Subcutaneous abdominal adipose tissue (tissue), 5 donors: ENCODE measurements around the gene SEPTIN7.

Source experiments
- H3K27ac ChIP-seq: one replicate; pipeline ENCODE4 v1.7.0; 2013; ENCODE audit warnings: low read depth, mild to moderate bottlenecking, inconsistent platforms, low read length, moderate library complexity
- H3K27me3 ChIP-seq, 5 donors: one replicate each; pipeline ENCODE4 v1.7.0; 2013; ENCODE audit warnings: low read length in 5 of 5, inconsistent platforms in 1 of 5; ENCODE audit not compliant: control insufficient read depth in 5 of 5, insufficient read depth in 4 of 5
- H3K36me3 ChIP-seq, 5 donors: one replicate each; pipeline ENCODE4 v1.7.0; 2013; ENCODE audit warnings: low read length in 5 of 5; ENCODE audit not compliant: control insufficient read depth in 5 of 5, insufficient read depth in 5 of 5
- H3K4me1 ChIP-seq, 5 donors: one replicate each; pipeline ENCODE4 v1.7.0; 2013; ENCODE audit warnings: low read length in 5 of 5, mild to moderate bottlenecking in 3 of 5, moderate library complexity in 1 of 5; ENCODE audit not compliant: control insufficient read depth in 5 of 5, insufficient read depth in 5 of 5
- H3K4me3 ChIP-seq, 5 donors: one replicate each; pipeline ENCODE4 v1.7.0; 2013; ENCODE audit warnings: low read length in 5 of 5, low read depth in 1 of 5
- H3K9ac ChIP-seq, 5 donors: one replicate each; pipeline ENCODE4 v1.7.0; 2013; ENCODE audit warnings: low read length in 5 of 5, mild to moderate bottlenecking in 4 of 5, moderate library complexity in 3 of 5
- H3K9me3 ChIP-seq, 5 donors: one replicate each; pipeline ENCODE4 v1.7.0; 2013; ENCODE audit warnings: low read length in 5 of 5; ENCODE audit not compliant: control insufficient read depth in 5 of 5
- donor health status: healthy.
- donor health status: healthy.
- donor health status: healthy.
- donor health status: healthy.
- donor health status: healthy.

SEPTIN7 gene

GRCh38 chr7:35823440-35823839 is 22.6 kb downstream of the SEPTIN7 start:
- Histone ChIP-seq H3K4me3 (no peak overlapping the region), H3K27me3 (no peaks in the 10 kb centered on the region), H3K9ac (no peak overlapping the region), H3K36me3 (peaks cover 0 to 3% (median 0%) of the 10 kb centered on the region in 5 donors), H3K27ac (no peak overlapping the region), H3K4me1 (peaks cover 0 to 17% (median 14%) of the 10 kb centered on the region in 5 donors), H3K9me3 (peaks cover 0 to 7% (median 3%) of the 10 kb centered on the region in 5 donors)

GRCh38 chr7:35825974-35826373 is 25.1 kb downstream of the SEPTIN7 start:
- H3K27ac ChIP-seq = no peak overlapping the region
- H3K4me1 ChIP-seq = peaks cover 0 to 25% (median 22%) of the 10 kb centered on the region in 5 donors

DNA sequence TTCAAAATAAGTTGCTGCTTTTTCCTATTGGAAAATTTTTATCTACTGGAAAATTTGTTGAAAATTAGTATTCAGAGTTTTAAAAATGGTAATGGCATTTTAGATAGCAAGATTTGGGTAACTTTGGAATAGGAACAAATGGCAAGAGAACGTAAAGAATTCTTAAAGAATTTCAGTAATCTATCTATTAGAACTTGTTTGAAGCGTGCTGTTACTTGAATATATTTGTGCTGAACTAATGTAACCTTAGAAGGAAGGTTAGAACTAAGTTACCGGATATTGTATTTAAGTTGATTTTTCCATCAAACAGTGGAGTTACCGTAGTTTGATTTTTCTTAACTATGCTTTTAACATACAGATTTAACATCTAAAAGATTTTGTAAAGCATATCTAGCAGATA is 25.9 kb downstream of the SEPTIN7 start:
- no peak overlapping the region for H3K9ac ChIP-seq
- peaks cover 0 to 32% (median 27%) of the 10 kb centered on the region in 5 donors for H3K4me1 ChIP-seq
- H3K27ac ChIP-seq = no peak overlapping the region
- H3K9me3 ChIP-seq = no peaks in the 10 kb centered on the region
- no peaks in the 10 kb centered on the region for H3K27me3 ChIP-seq
- H3K4me3 ChIP-seq = no peak overlapping the region
- peaks cover 0 to 3% (median 0%) of the 10 kb centered on the region in 5 donors for H3K36me3 ChIP-seq

More at GRCh38 chr7:35825974-35826373, 25.1 kb downstream of the SEPTIN7 start:
- Histone ChIP-seq H3K9me3 (peaks cover 0 to under 1% (median 0%) of the 10 kb centered on the region in 5 donors), H3K27me3 (no peaks in the 10 kb centered on the region), H3K4me3 (no peak overlapping the region), H3K36me3 (peaks cover 0 to 3% (median 0%) of the 10 kb centered on the region in 5 donors), H3K9ac (no peak overlapping the region)

DNA sequence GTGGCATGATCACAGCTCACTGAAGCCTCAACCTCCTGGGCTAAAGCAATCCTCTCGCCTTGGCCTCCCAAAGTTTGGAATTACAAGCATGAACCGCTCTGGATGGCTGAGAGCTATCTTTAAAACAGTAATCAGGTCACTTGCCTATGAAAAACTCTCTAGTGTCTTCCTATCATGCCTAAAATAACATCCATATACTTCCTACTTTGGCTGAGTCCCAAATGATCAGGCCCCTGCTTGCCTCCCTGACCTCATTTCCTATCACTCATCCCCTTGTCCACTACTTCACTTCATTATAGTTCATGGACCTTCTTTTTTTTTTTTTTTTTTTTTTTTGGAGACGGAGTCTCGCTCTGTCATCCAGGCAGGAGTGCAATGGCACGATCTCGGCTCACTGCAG is 28.0 kb downstream of the SEPTIN7 start:
- Histone ChIP-seq H3K4me3 (no peak overlapping the region), H3K36me3 (peaks cover 0 to 11% (median 3%) of the 10 kb centered on the region in 5 donors), H3K4me1 (peaks cover 0 to 29% (median 22%) of the 10 kb centered on the region in 5 donors), H3K27me3 (no peaks in the 10 kb centered on the region), H3K27ac (no peak overlapping the region), H3K9me3 (no peaks in the 10 kb centered on the region), H3K9ac (no peak overlapping the region)

GRCh38 chr7:35831208-35831607 is 30.4 kb downstream of the SEPTIN7 start:
- H3K9me3 ChIP-seq = no peaks in the 10 kb centered on the region
- no peak overlapping the region for H3K27ac ChIP-seq
- peaks cover 0 to 18% (median 17%) of the 10 kb centered on the region in 5 donors for H3K4me1 ChIP-seq
- no peak overlapping the region for H3K9ac ChIP-seq
- peaks cover 3 to 26% (median 11%) of the 10 kb centered on the region in 5 donors for H3K36me3 ChIP-seq
- H3K4me3 ChIP-seq = no peak overlapping the region
- no peaks in the 10 kb centered on the region for H3K27me3 ChIP-seq

GRCh38 chr7:35839860-35840854 is 39.3 kb downstream of the SEPTIN7 start:
- Histone ChIP-seq H3K9ac (no peak overlapping the region), H3K4me1 (no peaks in the 10 kb centered on the region), H3K9me3 (no peaks in the 10 kb centered on the region), H3K4me3 (no peak overlapping the region), H3K27me3 (no peaks in the 10 kb centered on the region), H3K27ac (no peak overlapping the region), H3K36me3 (peaks cover 0 to 12% (median 8%) of the 10 kb centered on the region in 5 donors)

- H3K9me3 ChIP-seq = no peaks in the 10 kb centered on the region
- peaks cover 0 to 15% (median 6%) of the 10 kb centered on the region in 5 donors for H3K36me3 ChIP-seq
- H3K4me1 ChIP-seq = peaks cover 0 to 3% (median 0%) of the 10 kb centered on the region in 5 donors
- H3K9ac ChIP-seq = no peak overlapping the region
- no peaks in the 10 kb centered on the region for H3K27me3 ChIP-seq
- no peak overlapping the region for H3K4me3 ChIP-seq
- H3K27ac ChIP-seq = no peak overlapping the region
Measured at GRCh38 chr7:35846816-35847412, 46.1 kb downstream of the SEPTIN7 start.

- H3K9ac ChIP-seq = no peak overlapping the region
- H3K4me3 ChIP-seq = no peak overlapping the region
- no peaks in the 10 kb centered on the region for H3K27me3 ChIP-seq
- H3K9me3 ChIP-seq = no peaks in the 10 kb centered on the region
- H3K4me1 ChIP-seq = peaks cover 0 to 3% (median 0%) of the 10 kb centered on the region in 5 donors
- peaks cover 4 to 13% (median 6%) of the 10 kb centered on the region in 5 donors for H3K36me3 ChIP-seq
- no peak overlapping the region for H3K27ac ChIP-seq
Measured at GRCh38 chr7:35848725-35849124, 47.9 kb downstream of the SEPTIN7 start.

- Histone ChIP-seq H3K4me1 (peaks cover 0 to 3% (median 0%) of the 10 kb centered on the region in 5 donors), H3K36me3 (peaks cover 4 to 13% (median 6%) of the 10 kb centered on the region in 5 donors), H3K27me3 (no peaks in the 10 kb centered on the region), H3K9ac (no peak overlapping the region), H3K9me3 (no peaks in the 10 kb centered on the region), H3K27ac (no peak overlapping the region), H3K4me3 (no peak overlapping the region)
Measured at GRCh38 chr7:35849158-35849831, 48.4 kb downstream of the SEPTIN7 start.
